ENCODE measurements around the gene PCYT1B.

DNA sequence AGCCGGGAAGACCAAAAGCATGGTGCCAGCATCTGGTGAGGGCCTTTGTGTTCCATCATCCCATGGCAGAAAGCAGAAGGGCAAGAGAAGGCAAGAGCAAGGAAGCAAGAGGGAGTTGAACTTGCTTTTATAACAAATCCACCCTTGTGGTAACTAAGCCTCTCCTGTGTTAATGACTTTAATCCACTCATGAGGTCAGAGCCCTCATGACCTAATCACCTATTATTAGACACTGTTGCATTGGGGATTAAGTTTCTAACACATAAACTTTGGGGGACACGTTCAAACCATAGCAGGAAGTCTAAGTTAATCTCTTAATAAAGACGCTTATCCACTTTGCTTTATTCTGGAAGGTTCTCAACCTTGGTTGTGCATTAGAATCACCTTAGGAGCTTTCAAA, 12.5 kb upstream of the PCYT1B start:
- TF ChIP-seq, protein P1, sequence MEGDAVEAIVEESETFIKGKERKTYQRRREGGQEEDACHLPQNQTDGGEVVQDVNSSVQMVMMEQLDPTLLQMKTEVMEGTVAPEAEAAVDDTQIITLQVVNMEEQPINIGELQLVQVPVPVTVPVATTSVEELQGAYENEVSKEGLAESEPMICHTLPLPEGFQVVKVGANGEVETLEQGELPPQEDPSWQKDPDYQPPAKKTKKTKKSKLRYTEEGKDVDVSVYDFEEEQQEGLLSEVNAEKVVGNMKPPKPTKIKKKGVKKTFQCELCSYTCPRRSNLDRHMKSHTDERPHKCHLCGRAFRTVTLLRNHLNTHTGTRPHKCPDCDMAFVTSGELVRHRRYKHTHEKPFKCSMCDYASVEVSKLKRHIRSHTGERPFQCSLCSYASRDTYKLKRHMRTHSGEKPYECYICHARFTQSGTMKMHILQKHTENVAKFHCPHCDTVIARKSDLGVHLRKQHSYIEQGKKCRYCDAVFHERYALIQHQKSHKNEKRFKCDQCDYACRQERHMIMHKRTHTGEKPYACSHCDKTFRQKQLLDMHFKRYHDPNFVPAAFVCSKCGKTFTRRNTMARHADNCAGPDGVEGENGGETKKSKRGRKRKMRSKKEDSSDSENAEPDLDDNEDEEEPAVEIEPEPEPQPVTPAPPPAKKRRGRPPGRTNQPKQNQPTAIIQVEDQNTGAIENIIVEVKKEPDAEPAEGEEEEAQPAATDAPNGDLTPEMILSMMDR (IDR thresholded peaks at IDR 0.05): no peak
- no peak for TF ChIP-seq POLR2A (IDR thresholded peaks at IDR 0.05)

Data from testis (tissue), 2 donors.